WTC11 (cell line): ENCODE results near the gene U2AF2.

Experiments used
- EMX1 ChIP-seq: fragments of 250-450 bp; sonication (Bioruptor Pico); IDR thresholded peaks from 2 replicates; pipeline ENCODE4 v1.8.0; 2021; ENCODE audit warnings: mild to moderate bottlenecking
- NR1H2 ChIP-seq: sonication (generic); formaldehyde crosslinking; IDR thresholded peaks from 2 replicates; pipeline ENCODE4 v1.9.0; 2021; ENCODE audit warnings: mild to moderate bottlenecking, moderate library complexity, missing genetic modification reagents
- NR2C2 ChIP-seq: sonication (generic); formaldehyde crosslinking; IDR thresholded peaks from 2 replicates; pipeline ENCODE4 v1.8.0; 2022; ENCODE audit warnings: mild to moderate bottlenecking, missing genetic modification reagents
- TF ChIP-seq, protein P1 (sequence below): fragments of 200-600 bp; IDR thresholded peaks from 2 replicates; pipeline ENCODE4 v1.8.0; 2022; ENCODE audit warnings: antibody characterized with exemption
- TF ChIP-seq, protein P2 (sequence below): sonication (generic); formaldehyde crosslinking; IDR thresholded peaks from 2 replicates; pipeline ENCODE4 v1.8.1; 2022; ENCODE audit warnings: mild to moderate bottlenecking, moderate library complexity, missing genetic modification reagents

DNA sequence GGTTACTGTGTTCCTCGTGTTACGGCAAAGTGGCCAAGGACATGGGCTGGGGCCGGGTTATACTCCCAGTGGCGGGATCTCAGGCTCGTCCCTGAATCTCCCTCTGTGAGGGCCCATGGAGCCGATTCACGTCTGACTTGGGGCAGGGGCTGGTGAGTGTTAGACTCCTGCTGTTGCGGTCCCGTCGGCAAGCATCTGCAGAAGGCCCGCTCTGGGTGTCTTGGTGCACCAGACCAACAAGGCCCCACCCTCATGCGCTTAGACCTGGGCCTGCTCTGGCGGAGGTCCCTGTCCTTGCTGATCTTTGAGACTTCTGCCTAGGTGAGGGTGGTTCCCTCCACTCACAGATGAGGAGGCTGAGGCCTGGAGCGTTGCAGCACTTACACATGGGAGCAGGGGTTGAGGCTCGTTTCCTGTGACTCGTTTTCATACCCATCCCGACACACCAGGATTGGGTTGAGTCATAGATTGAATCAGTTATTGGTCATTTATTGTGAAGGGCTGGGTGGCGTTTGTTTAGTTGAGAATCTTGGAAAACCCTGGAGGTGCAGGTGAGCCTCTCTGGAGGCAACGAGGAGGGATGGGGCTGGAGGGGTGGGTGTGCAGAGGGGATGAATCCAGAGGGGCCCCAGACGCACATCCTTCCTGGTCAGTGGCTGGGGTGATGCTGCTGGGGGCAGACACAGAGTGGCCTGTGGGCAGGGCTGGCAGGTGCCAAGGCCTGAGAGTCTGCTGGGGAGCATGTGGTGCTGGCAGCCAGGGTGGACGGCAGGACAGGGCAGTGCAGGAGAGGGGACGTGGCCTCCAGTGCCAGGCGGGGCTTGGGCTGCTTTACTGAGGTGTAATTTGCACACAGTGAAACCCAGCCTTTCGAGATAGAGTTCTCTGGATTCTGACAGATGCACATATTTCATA is 24.8 kb downstream of the U2AF2 start:
- TF ChIP-seq NR1H2 (CRISPR knock-in tag) (no peak), EMX1 (CRISPR knock-in tag) (no peak), NR2C2 (CRISPR knock-in tag) (no peak)
- TF ChIP-seq, protein P1, sequence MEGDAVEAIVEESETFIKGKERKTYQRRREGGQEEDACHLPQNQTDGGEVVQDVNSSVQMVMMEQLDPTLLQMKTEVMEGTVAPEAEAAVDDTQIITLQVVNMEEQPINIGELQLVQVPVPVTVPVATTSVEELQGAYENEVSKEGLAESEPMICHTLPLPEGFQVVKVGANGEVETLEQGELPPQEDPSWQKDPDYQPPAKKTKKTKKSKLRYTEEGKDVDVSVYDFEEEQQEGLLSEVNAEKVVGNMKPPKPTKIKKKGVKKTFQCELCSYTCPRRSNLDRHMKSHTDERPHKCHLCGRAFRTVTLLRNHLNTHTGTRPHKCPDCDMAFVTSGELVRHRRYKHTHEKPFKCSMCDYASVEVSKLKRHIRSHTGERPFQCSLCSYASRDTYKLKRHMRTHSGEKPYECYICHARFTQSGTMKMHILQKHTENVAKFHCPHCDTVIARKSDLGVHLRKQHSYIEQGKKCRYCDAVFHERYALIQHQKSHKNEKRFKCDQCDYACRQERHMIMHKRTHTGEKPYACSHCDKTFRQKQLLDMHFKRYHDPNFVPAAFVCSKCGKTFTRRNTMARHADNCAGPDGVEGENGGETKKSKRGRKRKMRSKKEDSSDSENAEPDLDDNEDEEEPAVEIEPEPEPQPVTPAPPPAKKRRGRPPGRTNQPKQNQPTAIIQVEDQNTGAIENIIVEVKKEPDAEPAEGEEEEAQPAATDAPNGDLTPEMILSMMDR, result no peak
- TF ChIP-seq, protein P2, sequence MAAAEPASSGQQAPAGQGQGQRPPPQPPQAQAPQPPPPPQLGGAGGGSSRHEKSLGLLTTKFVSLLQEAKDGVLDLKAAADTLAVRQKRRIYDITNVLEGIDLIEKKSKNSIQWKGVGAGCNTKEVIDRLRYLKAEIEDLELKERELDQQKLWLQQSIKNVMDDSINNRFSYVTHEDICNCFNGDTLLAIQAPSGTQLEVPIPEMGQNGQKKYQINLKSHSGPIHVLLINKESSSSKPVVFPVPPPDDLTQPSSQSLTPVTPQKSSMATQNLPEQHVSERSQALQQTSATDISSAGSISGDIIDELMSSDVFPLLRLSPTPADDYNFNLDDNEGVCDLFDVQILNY (CRISPR knock-in tag), result no peak
